ENCODE data around the gene EXT2.

EXT2 gene

GRCh38 chr11:44088871-44089270 lies 6.6 kb upstream of the EXT2 start:
- H3K4me3 ChIP-seq (ENCODE audit: low read depth, low read length), result no peak overlapping the region
- TF ChIP-seq MYC (IDR thresholded peaks at IDR 0.05; ENCODE audit: low read depth, low read length) (no peak), POLR2A (IDR thresholded peaks at IDR 0.05; ENCODE audit: extremely low read depth, insufficient read length) (no peak), CTCF (IDR thresholded peaks at IDR 0.05; ENCODE audit: low read depth, low read length) (no peak)
- TF ChIP-seq, protein P1, sequence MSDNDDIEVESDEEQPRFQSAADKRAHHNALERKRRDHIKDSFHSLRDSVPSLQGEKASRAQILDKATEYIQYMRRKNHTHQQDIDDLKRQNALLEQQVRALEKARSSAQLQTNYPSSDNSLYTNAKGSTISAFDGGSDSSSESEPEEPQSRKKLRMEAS (IDR thresholded peaks at IDR 0.05; ENCODE audit: low read depth, low read length), result no peak
- no peak for DNase-seq (ENCODE audit: low read depth)

GRCh38 chr11:44090539-44090938 lies 4.9 kb upstream of the EXT2 start:
- H3K4me3 ChIP-seq (ENCODE audit: low read depth, low read length), result no peak overlapping the region
- no peak for DNase-seq (ENCODE audit: low read depth)
- no peak for TF ChIP-seq POLR2A (IDR thresholded peaks at IDR 0.05; ENCODE audit: extremely low read depth, insufficient read length)
- no peak for TF ChIP-seq CTCF (IDR thresholded peaks at IDR 0.05; ENCODE audit: low read depth, low read length)
- TF ChIP-seq, protein P1 (IDR thresholded peaks at IDR 0.05; ENCODE audit: low read depth, low read length), result no peak
- no peak for TF ChIP-seq MYC (IDR thresholded peaks at IDR 0.05; ENCODE audit: low read depth, low read length)

DNA sequence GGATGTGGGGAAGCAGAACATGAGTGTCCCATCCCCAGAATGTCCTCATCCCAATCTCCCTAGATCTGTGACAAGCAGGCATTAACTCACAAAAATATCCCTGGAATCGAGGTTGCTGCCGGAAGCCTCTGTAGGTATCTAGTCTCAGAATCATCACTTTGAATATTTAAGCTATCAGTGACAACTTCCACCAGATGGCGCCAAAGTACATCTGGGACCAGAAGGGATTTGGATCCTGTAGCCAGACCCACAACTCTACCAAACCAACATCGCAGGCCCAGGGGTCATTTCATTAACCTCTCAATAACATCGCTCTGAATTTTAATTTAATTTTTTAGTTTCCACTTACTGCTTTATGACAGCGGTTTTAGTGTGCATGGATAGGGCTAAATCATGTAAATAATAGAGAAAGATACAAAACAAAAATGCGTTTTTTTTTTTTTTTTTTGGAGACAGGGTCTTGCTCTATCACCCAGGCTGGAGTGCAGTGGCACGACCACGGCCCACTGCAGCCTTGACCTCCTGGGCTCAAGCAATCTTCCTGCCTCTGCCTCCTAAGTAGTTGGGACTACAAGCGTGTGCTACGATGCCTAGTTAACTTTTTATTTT lies 1.1 kb upstream of the EXT2 start:
- peak; percentile 81 for DNase-seq (ENCODE audit: low read depth)
- TF ChIP-seq CTCF (IDR thresholded peaks at IDR 0.05; ENCODE audit: low read depth, low read length) (peak; percentile 61), POLR2A (IDR thresholded peaks at IDR 0.05; ENCODE audit: extremely low read depth, insufficient read length) (no peak)
- no peak overlapping the region for H3K4me3 ChIP-seq (ENCODE audit: low read depth, low read length)

DNA sequence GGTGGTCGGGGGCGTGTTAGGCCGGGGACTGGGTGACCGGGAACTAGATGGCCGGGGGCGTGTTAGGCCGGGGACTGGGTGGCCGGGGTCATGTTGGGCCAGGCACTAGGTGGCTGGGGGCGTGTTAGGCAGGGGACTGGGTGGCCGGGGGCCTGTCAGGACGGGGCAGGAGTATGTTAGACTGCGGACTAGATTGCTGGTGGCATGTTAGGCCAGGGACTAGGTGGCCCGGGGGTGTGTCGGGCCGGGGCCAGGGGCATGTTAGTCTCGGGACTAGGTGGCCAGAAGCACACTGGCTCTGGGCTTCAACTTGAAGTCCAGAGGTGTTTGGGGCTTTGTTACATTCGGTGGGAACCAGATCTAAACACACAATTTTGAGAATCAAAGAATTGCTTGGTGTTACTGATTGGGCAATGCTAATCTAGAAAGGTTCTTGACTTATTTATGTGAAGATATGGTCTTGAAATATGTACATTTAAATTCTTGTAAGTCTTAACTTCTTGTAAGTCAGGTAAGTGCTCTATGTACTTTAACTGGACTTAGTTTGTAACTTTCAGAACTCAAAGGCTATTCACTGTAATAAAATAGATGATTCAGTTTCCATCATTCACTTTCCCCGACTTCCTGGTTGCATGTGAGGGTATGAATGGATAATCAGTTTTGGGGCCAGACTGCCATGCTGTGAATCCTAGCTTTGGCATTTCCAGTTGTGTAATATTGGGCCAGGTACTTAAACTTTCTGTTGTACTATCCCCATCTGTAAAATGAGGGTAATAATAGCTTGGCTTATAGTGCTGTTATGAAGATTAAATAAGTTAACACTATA lies 1.1 kb downstream of the EXT2 start:
- H3K4me3 ChIP-seq (ENCODE audit: low read depth, low read length), result peak overlapping the region; percentile 62
- TF ChIP-seq MYC (IDR thresholded peaks at IDR 0.05; ENCODE audit: low read depth, low read length), result no peak
- no peak for DNase-seq (ENCODE audit: low read depth)

DNA sequence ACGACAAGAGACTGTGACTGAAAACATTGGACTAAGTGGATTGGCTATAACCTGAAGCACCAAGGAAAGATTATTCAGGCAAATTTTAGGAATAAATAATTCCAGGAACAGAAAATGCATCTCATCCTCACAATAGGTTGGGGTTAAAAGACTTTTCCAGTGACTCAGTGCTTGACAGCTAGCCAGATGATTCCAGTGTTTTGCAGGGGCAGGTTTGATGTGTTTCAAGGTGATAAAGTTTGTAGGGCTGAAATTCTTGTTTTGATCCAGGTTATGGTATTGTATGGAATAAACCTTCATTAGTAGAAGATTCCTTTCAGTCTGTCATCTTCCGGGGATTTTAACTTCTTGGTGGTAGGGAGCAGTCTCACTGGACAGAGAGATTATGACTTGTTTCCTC lies 2.3 kb downstream of the EXT2 start:
- H3K4me3 ChIP-seq (ENCODE audit: low read depth, low read length), result no peak overlapping the region
- TF ChIP-seq POLR2A (IDR thresholded peaks at IDR 0.05; ENCODE audit: extremely low read depth, insufficient read length) (no peak), MYC (IDR thresholded peaks at IDR 0.05; ENCODE audit: low read depth, low read length) (no peak)
- no peak for DNase-seq (ENCODE audit: low read depth)

DNA sequence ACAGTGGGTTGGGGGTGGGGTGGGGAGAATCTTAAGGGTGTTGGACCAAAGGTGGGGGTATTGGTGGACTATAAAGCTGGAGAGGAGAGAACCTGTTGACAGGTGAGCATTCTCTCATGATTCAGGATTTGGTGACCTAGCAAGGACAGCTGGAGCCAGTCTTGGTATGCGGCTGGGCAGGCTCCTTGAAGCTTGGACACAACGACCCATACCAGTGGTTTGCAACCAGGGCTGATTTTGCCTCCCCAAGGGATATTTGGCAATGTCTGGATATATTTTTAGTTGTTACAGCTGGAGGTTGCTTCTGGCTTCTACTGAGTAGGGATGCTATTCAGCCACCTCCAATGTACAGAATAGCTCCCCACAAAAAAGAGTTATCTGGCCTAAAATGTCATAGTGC lies 5.6 kb downstream of the EXT2 start:
- H3K4me3 ChIP-seq (ENCODE audit: low read depth, low read length), result no peak overlapping the region
- DNase-seq (ENCODE audit: low read depth), result no peak
- no peak for TF ChIP-seq POLR2A (IDR thresholded peaks at IDR 0.05; ENCODE audit: extremely low read depth, insufficient read length)
- TF ChIP-seq, protein P1 (IDR thresholded peaks at IDR 0.05; ENCODE audit: low read depth, low read length), result no peak
- no peak for TF ChIP-seq MYC (IDR thresholded peaks at IDR 0.05; ENCODE audit: low read depth, low read length)
- no peak for TF ChIP-seq CTCF (IDR thresholded peaks at IDR 0.05; ENCODE audit: low read depth, low read length)

Data from NB4 (cell line).